AG09309 (cell line): ENCODE results near the gene SLC24A3.

Source experiments
- DNase-seq: peaks from one replicate; pipeline ENCODE4 v3.0.0-alpha.2; 2010; ENCODE audit warnings: low read depth
- H3K4me3 ChIP-seq: 2 replicates; pipeline ENCODE4 v1.5.1; 2011; ENCODE audit warnings: mild to moderate bottlenecking, low read depth, low read length, moderate library complexity; ENCODE audit not compliant: control insufficient read depth
- TF ChIP-seq, protein P1 (sequence below): IDR thresholded peaks from 2 replicates; pipeline ENCODE4 v1.5.1; 2011; ENCODE audit warnings: mild to moderate bottlenecking, low read depth, low read length, inconsistent platforms; ENCODE audit not compliant: insufficient read depth, control insufficient read depth; ENCODE audit errors: missing control alignments

The SLC24A3 gene

DNA sequence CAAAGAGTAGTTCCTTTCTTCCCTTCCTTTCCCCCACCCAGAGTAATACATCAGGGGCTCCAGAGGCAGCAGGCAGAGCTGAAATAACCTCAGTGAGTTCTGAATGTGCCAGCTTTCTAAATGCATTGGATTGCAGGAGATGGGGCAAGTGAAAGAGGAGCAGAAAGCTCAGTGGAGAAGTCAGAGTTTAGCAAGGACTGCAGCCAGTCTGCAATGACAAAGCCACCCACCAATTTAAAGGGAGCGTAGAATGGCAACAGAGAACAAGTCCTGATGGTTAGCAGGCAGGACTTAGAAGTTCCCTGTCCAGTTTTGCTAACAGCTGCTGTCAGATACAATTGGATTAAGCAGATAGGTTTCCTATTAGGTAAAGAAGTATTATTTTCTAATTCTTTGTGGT is 342.2 kb downstream of the SLC24A3 start:
- DNase-seq: no peak
- TF ChIP-seq, protein P1, sequence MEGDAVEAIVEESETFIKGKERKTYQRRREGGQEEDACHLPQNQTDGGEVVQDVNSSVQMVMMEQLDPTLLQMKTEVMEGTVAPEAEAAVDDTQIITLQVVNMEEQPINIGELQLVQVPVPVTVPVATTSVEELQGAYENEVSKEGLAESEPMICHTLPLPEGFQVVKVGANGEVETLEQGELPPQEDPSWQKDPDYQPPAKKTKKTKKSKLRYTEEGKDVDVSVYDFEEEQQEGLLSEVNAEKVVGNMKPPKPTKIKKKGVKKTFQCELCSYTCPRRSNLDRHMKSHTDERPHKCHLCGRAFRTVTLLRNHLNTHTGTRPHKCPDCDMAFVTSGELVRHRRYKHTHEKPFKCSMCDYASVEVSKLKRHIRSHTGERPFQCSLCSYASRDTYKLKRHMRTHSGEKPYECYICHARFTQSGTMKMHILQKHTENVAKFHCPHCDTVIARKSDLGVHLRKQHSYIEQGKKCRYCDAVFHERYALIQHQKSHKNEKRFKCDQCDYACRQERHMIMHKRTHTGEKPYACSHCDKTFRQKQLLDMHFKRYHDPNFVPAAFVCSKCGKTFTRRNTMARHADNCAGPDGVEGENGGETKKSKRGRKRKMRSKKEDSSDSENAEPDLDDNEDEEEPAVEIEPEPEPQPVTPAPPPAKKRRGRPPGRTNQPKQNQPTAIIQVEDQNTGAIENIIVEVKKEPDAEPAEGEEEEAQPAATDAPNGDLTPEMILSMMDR: no peak
- H3K4me3 ChIP-seq: no peak overlapping the region

DNA sequence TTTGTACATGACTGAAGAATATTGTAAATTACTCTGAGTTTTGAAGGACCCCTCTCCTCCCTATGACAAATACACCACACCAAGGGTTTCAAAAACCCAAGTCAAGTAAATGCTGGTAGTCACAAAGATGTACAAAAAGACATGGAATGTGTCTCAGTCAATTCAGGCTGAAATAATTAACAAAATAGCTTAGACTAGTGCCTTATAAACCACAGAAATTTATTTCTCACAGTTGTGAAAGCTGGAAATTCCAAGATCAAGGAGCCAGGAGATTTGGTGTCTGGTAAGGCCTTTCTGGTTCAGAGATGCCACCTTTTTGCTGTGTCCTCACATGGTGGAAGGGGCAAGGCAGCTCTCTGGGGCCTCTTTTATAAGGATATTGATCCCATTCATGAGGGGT is 343.3 kb downstream of the SLC24A3 start:
- H3K4me3 ChIP-seq: no peak overlapping the region
- TF ChIP-seq, protein P1: no peak
- DNase-seq: no peak

DNA sequence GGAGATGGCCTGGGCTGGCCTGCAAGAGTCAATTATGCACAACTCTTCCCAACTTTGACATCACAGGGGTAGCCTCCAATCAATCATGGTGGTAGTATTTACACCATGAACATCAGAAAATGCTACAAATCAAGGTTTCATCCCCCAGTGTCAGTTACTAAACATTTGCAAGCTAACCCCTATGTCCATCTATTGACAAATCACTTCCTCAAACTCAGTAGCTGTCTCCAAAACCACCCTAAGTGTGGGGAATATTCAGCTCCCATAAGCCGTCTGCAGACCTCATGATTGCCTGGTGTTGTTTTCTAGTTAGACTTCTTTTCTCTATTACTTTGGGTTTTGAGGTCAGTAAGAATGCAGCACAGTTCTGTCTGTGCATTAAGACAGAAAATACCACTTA is 344.8 kb downstream of the SLC24A3 start:
- TF ChIP-seq, protein P1: no peak
- no peak for DNase-seq
- no peak overlapping the region for H3K4me3 ChIP-seq

DNA sequence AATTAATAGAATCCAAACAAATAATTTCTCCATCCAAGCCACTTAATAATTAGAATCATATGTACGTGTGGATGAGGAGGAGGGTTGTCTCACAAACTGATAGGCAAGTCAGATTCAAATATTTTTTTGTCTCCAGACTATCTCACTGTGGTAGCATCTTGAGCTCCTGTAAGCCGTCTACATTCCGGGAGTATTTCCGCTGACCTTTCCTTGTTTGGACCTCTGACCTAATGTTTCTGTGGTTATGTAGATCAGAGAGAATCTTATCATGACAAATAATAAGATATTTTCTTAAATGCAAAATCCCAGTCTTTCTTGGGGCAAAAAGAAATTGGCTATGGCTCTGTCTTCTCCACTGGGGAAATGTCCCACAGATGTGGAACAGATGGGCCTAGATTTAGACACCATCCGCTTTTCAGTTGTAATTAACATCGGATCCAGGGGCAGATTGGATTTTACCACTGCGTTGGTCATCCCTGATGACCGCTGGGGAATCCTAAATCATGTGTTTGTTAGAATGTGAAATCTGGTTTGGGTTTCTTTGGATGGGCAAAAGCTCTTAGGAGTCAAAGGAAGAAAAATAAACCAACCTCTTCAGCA is 348.5 kb downstream of the SLC24A3 start:
- peak; percentile 5 for DNase-seq
- H3K4me3 ChIP-seq: no peak overlapping the region
- TF ChIP-seq, protein P1: no peak

DNA sequence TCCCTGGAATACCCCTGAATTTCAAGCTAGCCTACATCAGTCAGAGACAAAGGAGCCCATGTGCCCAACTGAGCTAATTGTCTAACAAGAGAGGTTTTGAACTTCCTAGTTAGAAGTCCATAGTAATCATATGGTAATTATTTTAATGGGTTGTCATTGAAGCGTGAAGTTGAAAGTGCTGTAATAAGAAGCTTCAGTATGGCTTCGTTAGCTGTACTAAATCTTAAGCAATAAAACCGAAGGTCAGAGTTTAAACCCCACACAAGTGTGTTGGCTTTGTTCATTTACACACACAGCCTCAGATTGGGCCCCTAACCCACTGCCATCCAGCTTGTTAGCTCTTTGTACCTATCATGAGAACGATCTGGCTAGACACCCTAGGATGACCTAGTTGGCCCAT is 350.0 kb downstream of the SLC24A3 start:
- no peak for DNase-seq
- TF ChIP-seq, protein P1: no peak
- no peak overlapping the region for H3K4me3 ChIP-seq

DNA sequence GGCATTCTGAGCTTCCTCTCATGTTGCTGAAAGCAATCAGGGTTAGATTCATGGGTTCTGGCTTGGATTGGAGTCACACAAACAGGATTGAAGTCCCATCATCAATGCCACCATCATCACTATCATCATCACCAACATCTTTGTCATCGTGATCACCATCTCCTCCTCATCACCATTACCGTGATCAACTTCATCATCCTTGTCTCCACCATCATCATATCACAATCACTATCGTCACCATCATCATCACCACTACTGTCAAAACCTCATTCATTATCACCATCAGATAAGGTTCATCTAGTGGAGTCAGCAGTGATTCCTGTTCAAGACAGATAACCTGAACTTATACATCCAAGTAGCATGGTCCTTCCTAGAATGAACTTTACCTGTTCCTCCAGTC is 351.8 kb downstream of the SLC24A3 start:
- TF ChIP-seq, protein P1: no peak
- no peak for DNase-seq
- no peak overlapping the region for H3K4me3 ChIP-seq

DNA sequence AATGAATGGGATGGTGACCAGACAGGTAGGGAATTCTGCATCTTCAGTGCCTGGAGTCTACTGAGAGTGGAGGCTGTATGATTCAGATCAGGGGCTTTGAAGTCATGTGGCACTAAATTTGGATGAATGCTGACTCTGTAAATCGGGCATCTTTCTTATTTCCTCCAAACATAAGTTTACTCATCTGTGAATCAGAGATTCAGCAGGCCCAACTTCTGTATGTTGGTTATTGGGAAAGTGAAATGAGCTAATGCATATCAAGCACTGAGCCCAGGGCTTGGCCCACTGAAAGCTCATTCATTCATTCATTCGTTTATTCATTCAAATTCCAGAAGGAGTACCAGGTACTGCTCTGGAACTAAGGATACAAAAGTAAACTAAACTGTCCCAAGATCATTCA is 353.3 kb downstream of the SLC24A3 start:
- no peak overlapping the region for H3K4me3 ChIP-seq
- TF ChIP-seq, protein P1: no peak
- DNase-seq: no peak
